Nucleus accumbens (tissue), 56 donors: ENCODE measurements around the gene ATP7B.
"Not testable (repeated sequence)": the region's sequence is repeated elsewhere in the genome, so short reads cannot be mapped to it uniquely, and the experiment has no call there.

ENCODE experiments used
- DNase-seq, 56 donors: peaks; one replicate each; lab custom pipeline; 2025; lab: John Stamatoyannopoulos, UW

Gene ATP7B

GRCh38 chr13:51924756-51925544, 86.3 kb downstream of the ATP7B start:
- no peak for DNase-seq

- DNase-seq, result no peak
Measured at GRCh38 chr13:51923983-51924539, 87.2 kb downstream of the ATP7B start.

DNA sequence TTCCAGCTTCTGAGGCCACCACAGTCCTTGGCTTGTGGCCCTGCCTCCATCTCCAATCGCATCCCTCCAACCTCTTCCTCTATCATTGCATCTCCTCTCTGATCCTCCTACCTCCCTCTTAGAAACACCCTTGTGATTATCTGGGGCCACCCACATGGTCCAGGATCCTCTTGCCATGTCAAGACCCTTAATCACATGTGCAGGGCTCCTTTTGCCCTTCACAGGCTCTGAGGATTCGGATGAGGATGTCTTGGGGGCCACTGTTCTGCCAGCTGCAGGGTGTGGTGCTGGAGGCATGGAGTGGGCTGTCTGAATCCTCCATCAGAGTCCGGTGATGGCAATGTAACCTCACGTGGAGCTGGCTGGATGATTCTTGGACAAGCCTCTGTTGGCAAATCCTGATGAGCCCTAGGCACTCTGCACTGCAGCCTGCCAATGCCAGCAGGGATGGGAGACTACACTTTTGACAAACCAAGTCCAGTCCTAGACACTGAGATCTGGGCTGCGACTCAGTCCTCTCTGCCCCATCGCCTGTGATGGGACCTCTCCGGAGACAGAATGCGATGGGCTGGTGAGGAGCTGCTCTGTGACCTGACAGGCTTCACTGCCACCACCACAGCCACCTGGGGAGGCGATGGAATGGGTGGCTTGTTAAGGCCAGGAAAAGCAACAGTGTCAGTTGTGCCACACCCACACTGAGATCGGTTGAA, 88.3 kb downstream of the ATP7B start:
- DNase-seq, result no peak

DNA sequence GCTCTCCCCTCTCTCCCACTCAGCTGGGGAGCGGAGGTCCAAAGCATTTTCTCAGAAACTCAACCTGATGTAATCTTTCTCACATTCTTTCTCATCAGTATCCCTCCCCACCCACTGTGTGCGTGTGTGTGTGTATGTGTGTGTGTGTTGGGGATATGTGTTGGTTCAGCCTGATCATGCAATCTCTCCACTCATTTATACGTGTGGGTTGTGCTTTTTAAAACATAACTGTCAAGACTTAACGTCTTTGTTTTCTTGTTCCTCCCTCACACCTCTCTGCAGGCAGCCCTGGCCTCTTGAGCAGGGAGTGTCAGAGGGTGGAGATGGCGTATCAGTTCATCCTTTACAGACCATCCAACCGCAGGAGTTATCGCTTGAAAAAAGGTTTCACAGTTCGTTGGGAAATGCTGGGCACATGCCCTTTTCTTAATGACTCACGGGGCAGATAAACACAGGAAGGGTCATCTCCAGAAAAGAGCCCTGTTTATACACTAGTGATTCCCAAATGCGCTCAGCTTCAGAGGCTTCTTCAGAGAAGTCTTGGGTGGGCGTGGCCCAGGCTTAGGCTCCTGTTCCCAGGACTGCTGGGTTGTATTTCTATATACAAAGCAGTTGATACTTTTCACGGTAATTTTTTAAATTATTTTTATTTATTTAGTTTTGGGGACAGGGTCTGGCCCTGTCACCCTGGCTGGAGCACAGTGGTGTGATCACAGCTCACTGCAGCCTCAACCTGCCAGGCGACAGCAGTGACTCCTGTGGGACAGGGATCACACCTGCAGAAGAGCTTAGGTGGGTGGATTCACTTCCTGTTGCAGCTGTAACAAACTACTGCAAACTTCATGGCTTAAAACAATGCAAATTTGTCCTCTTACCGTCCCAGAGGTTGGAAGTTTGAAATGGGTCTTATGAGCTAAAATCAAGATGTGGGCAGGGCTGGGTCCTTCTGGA, 89.2 kb downstream of the ATP7B start:
- peak in 3 of 56 donors; percentile 16 to 30 (median 20) for DNase-seq

GRCh38 chr13:51920786-51921185, 90.5 kb downstream of the ATP7B start:
- no peak for DNase-seq

GRCh38 chr13:51920267-51920666, 91.0 kb downstream of the ATP7B start:
- DNase-seq, result no peak

DNA sequence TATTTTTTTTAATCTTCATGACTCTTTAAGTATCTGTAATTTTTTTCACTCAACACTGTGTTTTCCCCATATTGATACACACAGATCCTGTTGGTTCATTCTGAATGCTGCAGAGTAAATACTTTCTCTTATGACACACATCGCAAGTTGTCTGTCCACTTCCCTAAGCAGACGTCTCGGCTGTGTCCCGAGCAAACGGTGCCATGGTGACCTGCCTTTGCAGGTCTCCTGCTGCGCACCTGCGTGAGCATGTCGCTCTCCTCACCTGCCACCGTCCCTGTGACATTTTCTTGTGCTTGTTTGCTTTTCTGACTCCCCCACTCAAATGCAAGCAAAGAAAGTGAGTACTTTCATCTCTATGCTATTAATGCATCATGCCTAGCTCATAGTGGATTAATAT, 91.7 kb downstream of the ATP7B start:
- no peak for DNase-seq

- DNase-seq, result no peak
Measured at GRCh38 chr13:51916962-51917361, 94.3 kb downstream of the ATP7B start.

DNA sequence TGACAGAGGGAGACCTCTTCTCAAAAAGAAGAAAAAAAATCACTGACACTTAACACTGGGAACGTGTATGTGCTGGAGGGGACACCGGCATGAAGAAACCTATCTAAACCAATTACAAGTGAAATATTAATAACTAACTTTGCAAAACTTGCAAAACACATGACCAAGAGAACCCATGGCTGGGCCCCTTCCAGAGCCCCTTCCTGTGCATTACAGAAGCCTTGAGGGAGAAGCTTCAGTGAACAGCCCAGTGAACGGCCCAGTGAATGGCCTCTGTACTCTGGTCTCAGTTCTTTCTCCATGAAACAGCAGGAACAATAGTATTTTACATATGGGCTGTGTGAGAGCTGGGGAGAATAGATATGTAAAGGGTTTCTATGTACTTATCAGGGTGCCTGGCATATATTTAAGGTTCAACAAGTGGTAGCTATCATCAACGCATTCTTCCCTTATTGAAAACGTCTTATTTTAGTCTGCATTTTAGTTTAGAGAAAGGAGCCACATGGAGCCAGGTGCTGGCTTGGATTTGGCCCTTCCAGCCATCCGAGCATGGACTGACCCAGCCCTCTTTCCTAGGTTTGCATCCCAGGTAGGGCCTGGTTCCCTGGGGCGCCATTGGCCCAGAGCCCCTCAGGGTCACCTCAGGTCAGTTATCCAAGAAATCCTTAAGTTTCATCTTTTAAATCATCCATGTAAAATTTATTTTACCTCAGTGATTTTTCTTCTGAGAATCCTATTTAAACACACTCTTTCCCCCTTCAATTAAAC, 95.0 kb downstream of the ATP7B start:
- DNase-seq, result no peak

DNA sequence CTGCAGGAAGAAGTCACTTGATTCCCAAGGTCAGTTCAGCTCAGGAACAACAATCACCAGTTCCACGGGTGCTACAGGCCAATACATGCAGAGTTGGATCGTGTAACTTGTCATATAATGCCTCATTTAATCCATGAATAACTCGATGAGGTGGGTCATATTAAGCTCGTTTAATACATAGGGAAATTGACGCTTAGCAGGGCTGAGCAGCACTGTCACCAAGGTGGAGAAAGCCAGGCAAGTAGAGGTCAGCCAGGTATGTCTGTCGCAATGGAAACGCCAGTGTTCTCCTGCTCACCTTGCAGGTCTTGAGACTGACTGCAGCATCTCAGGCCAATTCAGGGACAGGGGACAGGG, 97.1 kb downstream of the ATP7B start:
- DNase-seq, result no peak

- DNase-seq, result peak in 10 of 56 donors; percentile 5 to 37 (median 14)
Measured at GRCh38 chr13:51913421-51914136, 97.7 kb downstream of the ATP7B start.

- DNase-seq, result peak in 1 of 56 donors; percentile 14
Measured at GRCh38 chr13:51912511-51913225, 98.6 kb downstream of the ATP7B start.

DNA sequence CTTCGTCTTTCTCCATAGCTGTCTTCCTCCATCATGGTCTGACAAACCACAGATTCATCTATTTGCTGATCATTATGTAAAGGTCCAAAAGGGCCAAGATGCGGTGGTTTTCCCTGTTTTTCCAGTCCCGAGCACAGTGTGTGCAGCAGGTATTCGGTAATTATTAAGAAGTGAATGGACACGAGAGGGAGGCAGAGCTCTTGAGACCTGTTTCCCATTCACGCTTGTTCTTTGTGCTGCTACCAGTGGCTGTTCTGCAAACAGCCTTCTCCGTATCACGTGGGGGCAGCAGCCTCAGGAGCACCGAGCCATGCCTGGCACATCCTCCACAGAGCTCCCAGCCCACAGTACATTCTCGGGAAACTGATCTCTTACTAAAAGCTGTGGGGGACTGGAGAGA, 99.2 kb downstream of the ATP7B start:
- DNase-seq, result peak in 50 of 56 donors; percentile 12 to 85 (median 52)

GRCh38 chr13:51910508-51910907, 100.7 kb downstream of the ATP7B start:
- DNase-seq, result no peak

DNA sequence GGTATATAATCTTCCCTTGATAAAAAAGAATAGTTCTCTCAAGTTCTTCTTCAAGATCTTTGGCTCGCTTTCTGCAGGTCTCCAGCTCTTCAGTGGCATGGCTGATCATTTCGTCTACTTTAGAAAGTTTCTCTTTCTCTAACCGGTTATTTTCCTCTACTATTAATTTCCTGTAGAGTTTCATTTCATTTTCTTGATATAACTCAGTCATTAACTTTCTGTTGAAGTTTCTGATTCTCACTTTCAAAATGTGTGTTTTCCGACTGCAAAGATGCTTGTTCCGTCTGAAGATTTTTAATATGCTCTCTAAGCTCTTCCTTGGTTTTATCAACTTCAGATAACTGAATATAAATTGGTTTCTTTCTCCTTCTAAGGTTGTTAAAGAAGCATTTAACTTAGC, 102.0 kb downstream of the ATP7B start:
- not testable (repeated sequence) for DNase-seq

GRCh38 chr13:51907040-51907732, 104.1 kb downstream of the ATP7B start:
- no peak for DNase-seq

GRCh38 chr13:51906581-51906980, 104.7 kb downstream of the ATP7B start:
- peak in 3 of 56 donors; percentile 6 to 23 (median 11) for DNase-seq

DNA sequence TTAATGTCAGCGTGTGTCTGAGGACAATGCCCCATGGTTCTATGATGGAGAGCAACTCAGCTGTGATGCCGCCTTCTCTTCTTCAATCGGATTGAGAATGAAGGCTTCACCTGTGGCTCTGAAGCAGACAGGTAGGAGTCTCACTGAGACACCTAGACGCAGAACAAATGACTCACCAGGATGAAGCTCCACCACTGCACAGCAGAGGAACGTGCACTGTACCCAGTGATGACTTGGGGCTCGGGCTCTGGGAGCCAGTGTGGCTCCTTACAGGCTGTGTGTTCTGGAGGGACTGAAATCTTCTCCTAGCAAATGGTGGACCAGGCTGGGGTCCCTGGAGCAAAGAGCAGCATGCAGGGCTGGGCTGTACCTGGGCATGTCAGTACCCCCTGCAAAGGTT, 105.5 kb downstream of the ATP7B start:
- no peak for DNase-seq
